ENCODE results near the gene LPAR1. TPM values are rescaled to one million over a fixed set of nuclear protein-coding genes. Genes with fewer than 3 reads are reported as not detected.

Gene LPAR1
- total and polyA plus RNA-seq, 2 of the 8 experiments (the other 6 are each of a cell fraction or from before 2014, with no cell fraction given): 3.4 to 5.1 TPM

DNA sequence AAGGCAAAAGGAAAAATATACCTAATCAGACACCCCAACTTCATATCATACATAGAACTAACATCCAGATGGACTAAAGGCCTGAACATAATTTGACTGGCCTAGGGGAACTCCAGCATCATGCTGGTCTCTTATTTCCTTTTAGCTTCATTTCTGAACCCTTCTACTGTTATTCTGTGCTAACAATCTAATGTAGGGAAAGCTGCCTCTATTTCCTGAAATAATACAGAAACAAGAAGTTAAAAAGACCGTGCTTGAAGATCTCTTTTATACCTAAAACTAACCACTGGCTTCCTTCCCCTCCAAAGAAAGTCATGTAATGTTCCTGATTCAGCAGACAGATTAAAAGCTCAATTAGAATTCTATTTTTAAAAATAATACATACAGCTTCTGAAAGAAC is 36.7 kb downstream of the LPAR1 start (continued):
- TF ChIP-seq, protein P1, sequence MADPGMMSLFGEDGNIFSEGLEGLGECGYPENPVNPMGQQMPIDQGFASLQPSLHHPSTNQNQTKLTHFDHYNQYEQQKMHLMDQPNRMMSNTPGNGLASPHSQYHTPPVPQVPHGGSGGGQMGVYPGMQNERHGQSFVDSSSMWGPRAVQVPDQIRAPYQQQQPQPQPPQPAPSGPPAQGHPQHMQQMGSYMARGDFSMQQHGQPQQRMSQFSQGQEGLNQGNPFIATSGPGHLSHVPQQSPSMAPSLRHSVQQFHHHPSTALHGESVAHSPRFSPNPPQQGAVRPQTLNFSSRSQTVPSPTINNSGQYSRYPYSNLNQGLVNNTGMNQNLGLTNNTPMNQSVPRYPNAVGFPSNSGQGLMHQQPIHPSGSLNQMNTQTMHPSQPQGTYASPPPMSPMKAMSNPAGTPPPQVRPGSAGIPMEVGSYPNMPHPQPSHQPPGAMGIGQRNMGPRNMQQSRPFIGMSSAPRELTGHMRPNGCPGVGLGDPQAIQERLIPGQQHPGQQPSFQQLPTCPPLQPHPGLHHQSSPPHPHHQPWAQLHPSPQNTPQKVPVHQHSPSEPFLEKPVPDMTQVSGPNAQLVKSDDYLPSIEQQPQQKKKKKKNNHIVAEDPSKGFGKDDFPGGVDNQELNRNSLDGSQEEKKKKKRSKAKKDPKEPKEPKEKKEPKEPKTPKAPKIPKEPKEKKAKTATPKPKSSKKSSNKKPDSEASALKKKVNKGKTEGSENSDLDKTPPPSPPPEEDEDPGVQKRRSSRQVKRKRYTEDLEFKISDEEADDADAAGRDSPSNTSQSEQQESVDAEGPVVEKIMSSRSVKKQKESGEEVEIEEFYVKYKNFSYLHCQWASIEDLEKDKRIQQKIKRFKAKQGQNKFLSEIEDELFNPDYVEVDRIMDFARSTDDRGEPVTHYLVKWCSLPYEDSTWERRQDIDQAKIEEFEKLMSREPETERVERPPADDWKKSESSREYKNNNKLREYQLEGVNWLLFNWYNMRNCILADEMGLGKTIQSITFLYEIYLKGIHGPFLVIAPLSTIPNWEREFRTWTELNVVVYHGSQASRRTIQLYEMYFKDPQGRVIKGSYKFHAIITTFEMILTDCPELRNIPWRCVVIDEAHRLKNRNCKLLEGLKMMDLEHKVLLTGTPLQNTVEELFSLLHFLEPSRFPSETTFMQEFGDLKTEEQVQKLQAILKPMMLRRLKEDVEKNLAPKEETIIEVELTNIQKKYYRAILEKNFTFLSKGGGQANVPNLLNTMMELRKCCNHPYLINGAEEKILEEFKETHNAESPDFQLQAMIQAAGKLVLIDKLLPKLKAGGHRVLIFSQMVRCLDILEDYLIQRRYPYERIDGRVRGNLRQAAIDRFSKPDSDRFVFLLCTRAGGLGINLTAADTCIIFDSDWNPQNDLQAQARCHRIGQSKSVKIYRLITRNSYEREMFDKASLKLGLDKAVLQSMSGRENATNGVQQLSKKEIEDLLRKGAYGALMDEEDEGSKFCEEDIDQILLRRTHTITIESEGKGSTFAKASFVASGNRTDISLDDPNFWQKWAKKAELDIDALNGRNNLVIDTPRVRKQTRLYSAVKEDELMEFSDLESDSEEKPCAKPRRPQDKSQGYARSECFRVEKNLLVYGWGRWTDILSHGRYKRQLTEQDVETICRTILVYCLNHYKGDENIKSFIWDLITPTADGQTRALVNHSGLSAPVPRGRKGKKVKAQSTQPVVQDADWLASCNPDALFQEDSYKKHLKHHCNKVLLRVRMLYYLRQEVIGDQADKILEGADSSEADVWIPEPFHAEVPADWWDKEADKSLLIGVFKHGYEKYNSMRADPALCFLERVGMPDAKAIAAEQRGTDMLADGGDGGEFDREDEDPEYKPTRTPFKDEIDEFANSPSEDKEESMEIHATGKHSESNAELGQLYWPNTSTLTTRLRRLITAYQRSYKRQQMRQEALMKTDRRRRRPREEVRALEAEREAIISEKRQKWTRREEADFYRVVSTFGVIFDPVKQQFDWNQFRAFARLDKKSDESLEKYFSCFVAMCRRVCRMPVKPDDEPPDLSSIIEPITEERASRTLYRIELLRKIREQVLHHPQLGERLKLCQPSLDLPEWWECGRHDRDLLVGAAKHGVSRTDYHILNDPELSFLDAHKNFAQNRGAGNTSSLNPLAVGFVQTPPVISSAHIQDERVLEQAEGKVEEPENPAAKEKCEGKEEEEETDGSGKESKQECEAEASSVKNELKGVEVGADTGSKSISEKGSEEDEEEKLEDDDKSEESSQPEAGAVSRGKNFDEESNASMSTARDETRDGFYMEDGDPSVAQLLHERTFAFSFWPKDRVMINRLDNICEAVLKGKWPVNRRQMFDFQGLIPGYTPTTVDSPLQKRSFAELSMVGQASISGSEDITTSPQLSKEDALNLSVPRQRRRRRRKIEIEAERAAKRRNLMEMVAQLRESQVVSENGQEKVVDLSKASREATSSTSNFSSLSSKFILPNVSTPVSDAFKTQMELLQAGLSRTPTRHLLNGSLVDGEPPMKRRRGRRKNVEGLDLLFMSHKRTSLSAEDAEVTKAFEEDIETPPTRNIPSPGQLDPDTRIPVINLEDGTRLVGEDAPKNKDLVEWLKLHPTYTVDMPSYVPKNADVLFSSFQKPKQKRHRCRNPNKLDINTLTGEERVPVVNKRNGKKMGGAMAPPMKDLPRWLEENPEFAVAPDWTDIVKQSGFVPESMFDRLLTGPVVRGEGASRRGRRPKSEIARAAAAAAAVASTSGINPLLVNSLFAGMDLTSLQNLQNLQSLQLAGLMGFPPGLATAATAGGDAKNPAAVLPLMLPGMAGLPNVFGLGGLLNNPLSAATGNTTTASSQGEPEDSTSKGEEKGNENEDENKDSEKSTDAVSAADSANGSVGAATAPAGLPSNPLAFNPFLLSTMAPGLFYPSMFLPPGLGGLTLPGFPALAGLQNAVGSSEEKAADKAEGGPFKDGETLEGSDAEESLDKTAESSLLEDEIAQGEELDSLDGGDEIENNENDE (IDR thresholded peaks at IDR 0.05; ENCODE audit: insufficient replicate concordance, low read length): no peak
- TF ChIP-seq PHF8 (conservative IDR thresholded peaks at IDR 0.05; ENCODE audit: low read depth, low read length): no peak
- no peak for TF ChIP-seq BRCA1 (IDR thresholded peaks at IDR 0.05; ENCODE audit: low read depth, low read length)
- no peak for TF ChIP-seq TBP (IDR thresholded peaks at IDR 0.05; ENCODE audit: low read depth, low read length)
- no peak for TF ChIP-seq TEAD4 (IDR thresholded peaks at IDR 0.05; ENCODE audit: low read depth, low read length)
- no peak for TF ChIP-seq RFX5 (IDR thresholded peaks at IDR 0.05; ENCODE audit: borderline replicate concordance, low read depth, low read length)
- TF ChIP-seq, protein P2, sequence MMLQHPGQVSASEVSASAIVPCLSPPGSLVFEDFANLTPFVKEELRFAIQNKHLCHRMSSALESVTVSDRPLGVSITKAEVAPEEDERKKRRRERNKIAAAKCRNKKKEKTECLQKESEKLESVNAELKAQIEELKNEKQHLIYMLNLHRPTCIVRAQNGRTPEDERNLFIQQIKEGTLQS (IDR thresholded peaks at IDR 0.05; ENCODE audit: insufficient read depth, low read depth, low read length): no peak
- TF ChIP-seq RAD21 (IDR thresholded peaks at IDR 0.05 in 1 of 2, conservative IDR thresholded peaks at IDR 0.05 in 1 of 2; ENCODE audit: low read depth in 2 of 2, low read length in 2 of 2): no peak
